Measurements from ENCODE around the gene RAPGEF2.

GRCh38 chr4:159086606-159087005, 16.3 kb upstream of the RAPGEF2 start:
- TF ChIP-seq CTCF (IDR thresholded peaks at IDR 0.05): no peak
- TF ChIP-seq POLR2A (IDR thresholded peaks at IDR 0.05): no peak
